ENCODE results near the gene CDC25B. TPM values are rescaled to one million over a fixed set of nuclear protein-coding genes. Genes with fewer than 3 reads are reported as not detected.

The CDC25B gene
- total and polyA plus RNA-seq, 2 donors from 2014 or later, result 24.1 to 40.3 TPM

DNA sequence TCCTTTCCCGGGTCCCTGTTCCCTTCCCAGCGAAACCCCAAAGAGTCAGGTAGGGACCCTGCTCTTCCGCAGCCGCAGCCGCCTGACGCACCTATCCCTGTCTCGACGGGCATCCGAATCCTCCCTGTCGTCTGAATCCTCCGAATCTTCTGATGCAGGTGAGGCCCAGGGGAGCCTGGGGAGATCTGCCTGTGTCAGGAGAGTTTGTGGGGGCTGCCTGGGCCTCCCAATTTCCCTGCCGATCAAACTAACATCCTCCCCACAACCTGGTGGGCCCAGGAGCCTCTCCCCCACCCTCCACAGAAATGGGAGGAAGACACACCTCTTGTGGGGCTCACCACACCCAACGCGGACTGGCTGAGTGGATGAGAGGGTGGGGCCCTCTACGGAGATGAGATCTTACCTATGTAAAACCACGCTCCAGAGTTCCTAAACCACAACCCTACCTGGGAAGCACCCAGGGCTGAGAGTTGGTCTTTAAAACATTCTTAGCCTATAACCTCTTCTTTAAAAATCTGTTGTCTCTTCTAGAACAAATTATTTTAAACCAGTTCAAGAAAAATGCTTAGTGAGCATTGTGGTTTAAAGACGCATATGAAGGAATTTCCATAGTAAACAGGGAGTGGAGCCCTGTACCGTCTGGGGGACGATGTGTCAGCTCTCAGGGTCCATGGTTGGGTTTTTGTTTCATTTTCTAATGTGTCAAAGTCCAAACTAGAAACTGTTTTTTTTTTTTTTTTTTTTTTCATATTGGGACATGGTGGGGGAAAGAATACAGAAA lies 1.7 kb downstream of the CDC25B start:
- H3K27me3 ChIP-seq (ENCODE audit: control insufficient read depth, insufficient read depth, low read length), result no peaks in the 10 kb centered on the region
- H3K27ac ChIP-seq (ENCODE audit: low read depth in 2 of 2, low read length in 2 of 2), result no peak overlapping the region
- H3K9ac ChIP-seq (ENCODE audit: low read length in 3 of 3), result no peak overlapping the region
- DNase-seq (peak in 1 of 5 donors; percentile 58), FAIRE-seq (no peak)
- H3K4me3 ChIP-seq (ENCODE audit: low read length in 3 of 3), result peak overlapping the region in 1 of 3 donors; percentile 23
- intact Hi-C loops (cut with DNase I), result no loop called here
- H3K4me1 ChIP-seq (ENCODE audit: control insufficient read depth in 2 of 3, insufficient read depth in 2 of 3, low read depth in 1 of 3, low read length in 3 of 3), result peaks cover 0 to 16% (median 3%) of the 10 kb centered on the region in 3 donors
- H3K9me3 ChIP-seq (ENCODE audit: control insufficient read depth in 2 of 3, insufficient read depth in 1 of 3, low read length in 3 of 3), result no peaks in the 10 kb centered on the region
- TF ChIP-seq, protein P1, sequence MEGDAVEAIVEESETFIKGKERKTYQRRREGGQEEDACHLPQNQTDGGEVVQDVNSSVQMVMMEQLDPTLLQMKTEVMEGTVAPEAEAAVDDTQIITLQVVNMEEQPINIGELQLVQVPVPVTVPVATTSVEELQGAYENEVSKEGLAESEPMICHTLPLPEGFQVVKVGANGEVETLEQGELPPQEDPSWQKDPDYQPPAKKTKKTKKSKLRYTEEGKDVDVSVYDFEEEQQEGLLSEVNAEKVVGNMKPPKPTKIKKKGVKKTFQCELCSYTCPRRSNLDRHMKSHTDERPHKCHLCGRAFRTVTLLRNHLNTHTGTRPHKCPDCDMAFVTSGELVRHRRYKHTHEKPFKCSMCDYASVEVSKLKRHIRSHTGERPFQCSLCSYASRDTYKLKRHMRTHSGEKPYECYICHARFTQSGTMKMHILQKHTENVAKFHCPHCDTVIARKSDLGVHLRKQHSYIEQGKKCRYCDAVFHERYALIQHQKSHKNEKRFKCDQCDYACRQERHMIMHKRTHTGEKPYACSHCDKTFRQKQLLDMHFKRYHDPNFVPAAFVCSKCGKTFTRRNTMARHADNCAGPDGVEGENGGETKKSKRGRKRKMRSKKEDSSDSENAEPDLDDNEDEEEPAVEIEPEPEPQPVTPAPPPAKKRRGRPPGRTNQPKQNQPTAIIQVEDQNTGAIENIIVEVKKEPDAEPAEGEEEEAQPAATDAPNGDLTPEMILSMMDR (IDR thresholded peaks at IDR 0.05; ENCODE audit: borderline replicate concordance, extremely low read depth, insufficient read depth), result no peak
- H3K36me3 ChIP-seq (ENCODE audit: control insufficient read depth in 2 of 3, insufficient read depth in 3 of 3, low read length in 3 of 3), result peaks cover 0 to 5% (median 0%) of the 10 kb centered on the region in 3 donors

GRCh38 chr20:3798373-3798768 lies 2.3 kb downstream of the CDC25B start:
- Histone ChIP-seq H3K9me3 (ENCODE audit: control insufficient read depth in 2 of 3, insufficient read depth in 1 of 3, low read length in 3 of 3) (no peaks in the 10 kb centered on the region), H3K27ac (ENCODE audit: low read depth in 2 of 2, low read length in 2 of 2) (no peak overlapping the region), H3K4me1 (ENCODE audit: control insufficient read depth in 2 of 3, insufficient read depth in 2 of 3, low read depth in 1 of 3, low read length in 3 of 3) (peaks cover 0 to 16% (median 3%) of the 10 kb centered on the region in 3 donors), H3K36me3 (ENCODE audit: control insufficient read depth in 2 of 3, insufficient read depth in 3 of 3, low read length in 3 of 3) (peaks cover 0 to 6% (median 0%) of the 10 kb centered on the region in 3 donors), H3K9ac (ENCODE audit: low read length in 3 of 3) (no peak overlapping the region), H3K27me3 (ENCODE audit: control insufficient read depth, insufficient read depth, low read length) (no peaks in the 10 kb centered on the region), H3K4me3 (ENCODE audit: low read length in 3 of 3) (no peak overlapping the region)
- intact Hi-C loops (cut with DNase I), result no loop called here
- no peak for FAIRE-seq
- TF ChIP-seq, protein P1 (IDR thresholded peaks at IDR 0.05; ENCODE audit: borderline replicate concordance, extremely low read depth, insufficient read depth), result no peak
- DNase-seq, result peak in 1 of 5 donors; percentile 39

GRCh38 chr20:3798908-3799248 lies 2.8 kb downstream of the CDC25B start:
- H3K4me3 ChIP-seq (ENCODE audit: low read length in 3 of 3), result no peak overlapping the region
- peaks cover 0 to 16% (median 3%) of the 10 kb centered on the region in 3 donors for H3K4me1 ChIP-seq (ENCODE audit: control insufficient read depth in 2 of 3, insufficient read depth in 2 of 3, low read depth in 1 of 3, low read length in 3 of 3)
- FAIRE-seq (no peak), DNase-seq (peak in 1 of 5 donors; percentile 29)
- no peaks in the 10 kb centered on the region for H3K27me3 ChIP-seq (ENCODE audit: control insufficient read depth, insufficient read depth, low read length)
- TF ChIP-seq, protein P1 (IDR thresholded peaks at IDR 0.05; ENCODE audit: borderline replicate concordance, extremely low read depth, insufficient read depth), result no peak
- H3K27ac ChIP-seq (ENCODE audit: low read depth in 2 of 2, low read length in 2 of 2), result no peak overlapping the region
- H3K36me3 ChIP-seq (ENCODE audit: control insufficient read depth in 2 of 3, insufficient read depth in 3 of 3, low read length in 3 of 3), result peaks cover 0 to 8% (median 0%) of the 10 kb centered on the region in 3 donors
- H3K9ac ChIP-seq (ENCODE audit: low read length in 3 of 3), result no peak overlapping the region
- H3K9me3 ChIP-seq (ENCODE audit: control insufficient read depth in 2 of 3, insufficient read depth in 1 of 3, low read length in 3 of 3), result no peaks in the 10 kb centered on the region
- intact Hi-C loops (cut with DNase I), result no loop called here

Data from kidney (tissue), 14 donors.